Fibroblast of lung (primary cell): ENCODE data around the gene RCN1. TPM values are rescaled to one million over a fixed set of nuclear protein-coding genes. Genes with fewer than 3 reads are reported as not detected.
A peak's percentile ranks its signal among the peaks of the same experiment; 100 is the strongest.

ENCODE experiments used
- DNase-seq, 2 donors: peaks; one replicate each; pipeline versions ENCODE4 v3.0.0 to v3.0.0-alpha.2; 2010; ENCODE audit warnings: low read depth in 2 of 2
- H2AFZ ChIP-seq: 2 replicates; pipeline ENCODE4 v1.5.1; 2012; ENCODE audit warnings: low read length, control low read depth, inconsistent platforms
- H3K27ac ChIP-seq: 2 replicates; pipeline ENCODE4 v1.5.1; 2011; ENCODE audit warnings: low read length, control low read depth; ENCODE audit not compliant: insufficient read depth
- H3K27me3 ChIP-seq: 2 replicates; pipeline ENCODE4 v1.5.1; 2011; ENCODE audit warnings: mild to moderate bottlenecking, low read length; ENCODE audit not compliant: control insufficient read depth, insufficient read depth
- H3K36me3 ChIP-seq: 2 replicates; pipeline ENCODE4 v1.5.1; 2011; ENCODE audit warnings: low read length; ENCODE audit not compliant: control insufficient read depth, insufficient read depth
- H3K4me1 ChIP-seq: 2 replicates; pipeline ENCODE4 v1.5.1; 2011; ENCODE audit warnings: low read length; ENCODE audit not compliant: control insufficient read depth, insufficient read depth; ENCODE audit errors: extremely low read depth
- H3K4me2 ChIP-seq: 2 replicates; pipeline ENCODE4 v1.5.1; 2011; ENCODE audit warnings: low read length, control low read depth; ENCODE audit not compliant: insufficient read depth; ENCODE audit errors: extremely low read depth
- H3K4me3 ChIP-seq, 4 experiments: fragments of 200-600 bp in 1 of 4; sonication (generic) in 1 of 4; replicated peaks in 1 of 4; 2 replicates each; pipeline ENCODE4 v1.5.1; 2011 to 2016; ENCODE audit warnings: low read length in 4 of 4, low read depth in 3 of 4, mild to moderate bottlenecking in 3 of 4, control low read depth in 2 of 4, inconsistent platforms in 1 of 4, mixed read lengths in 1 of 4; ENCODE audit not compliant: insufficient read depth in 1 of 4; ENCODE audit errors: control extremely low read depth in 1 of 4
- H3K79me2 ChIP-seq: 2 replicates; pipeline ENCODE4 v1.5.1; 2012; ENCODE audit warnings: mild to moderate bottlenecking, low read length, inconsistent platforms; ENCODE audit not compliant: control insufficient read depth, insufficient read depth
- H3K9ac ChIP-seq: 2 replicates; pipeline ENCODE4 v1.5.1; 2011; ENCODE audit warnings: mild to moderate bottlenecking, low read length, control low read depth; ENCODE audit not compliant: insufficient read depth
- H3K9me3 ChIP-seq: 2 replicates; pipeline ENCODE4 v1.5.1; 2012; ENCODE audit warnings: low read depth, low read length; ENCODE audit not compliant: control insufficient read depth, insufficient read depth
- H4K20me1 ChIP-seq: 2 replicates; pipeline ENCODE4 v1.5.1; 2011; ENCODE audit warnings: low read length; ENCODE audit not compliant: control insufficient read depth, insufficient read depth; ENCODE audit errors: extremely low read depth
- EZH2 ChIP-seq: IDR thresholded peaks from 2 replicates; pipeline ENCODE4 v1.5.1; 2012; ENCODE audit warnings: low read length, control low read depth, mild to moderate bottlenecking; ENCODE audit errors: missing control alignments
- polyA plus RNA-seq, 2 donors: library from polyadenylated mRNA; depleted of rRNA in 1 of 2; stranded (reverse) in 1 of 2; unstranded in 1 of 2; fragments of >200 nt; gene quantifications; 2 replicates each; pipeline ENCODE4 v1.2.1, GENCODE V29; 2011 to 2012; ENCODE audit warnings: missing spikeins in 1 of 2
- total RNA-seq: library from RNA; depleted of rRNA; stranded (reverse); fragments of >200 nt; gene quantifications from 2 replicates; pipeline ENCODE4 v1.2.1, GENCODE V29; 2014
- TF ChIP-seq, protein P1 (sequence below), 2 donors: IDR thresholded peaks in 1 of 2; conservative IDR thresholded peaks in 1 of 2; 1 replicate in 1 of 2; 2 replicates in 1 of 2; pipeline ENCODE4 v1.5.1; 2011 to 2012; ENCODE audit warnings: low read length in 2 of 2, control low read depth in 1 of 2, inconsistent platforms in 1 of 2, low read depth in 1 of 2, mild to moderate bottlenecking in 1 of 2

The RCN1 gene
- total and polyA plus RNA-seq, 2 donors (not counting 1 experiment from before 2014, with no cell fraction given), result 371 to 436 TPM

DNA sequence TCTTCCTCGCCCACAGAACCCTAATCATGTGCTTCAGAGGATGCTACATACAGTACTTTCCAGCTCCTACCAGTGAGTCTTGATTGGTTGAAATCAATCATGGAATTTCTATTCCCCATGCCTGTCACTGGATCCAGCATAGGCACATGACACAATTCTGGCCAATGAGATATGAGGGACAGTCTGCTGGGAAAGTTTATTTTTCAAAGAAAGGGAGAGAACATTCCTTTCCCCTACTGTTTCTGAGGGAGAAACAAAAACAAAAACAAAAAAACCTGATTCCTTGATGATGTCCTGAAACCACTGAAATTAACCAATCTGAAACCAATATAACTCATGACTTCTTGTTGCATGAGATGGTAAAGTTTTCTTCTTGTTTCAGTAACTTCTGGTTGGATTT, 3.3 kb upstream of the RCN1 start:
- Histone ChIP-seq H2AFZ (peak overlapping the region; percentile 43), H3K27me3 (no peaks in the 10 kb centered on the region), H3K27ac (peak overlapping the region; percentile 76), H3K4me3 (peak overlapping the region in 3 of 4 experiments; percentile 33 to 35 (median 35)), H3K9ac (no peak overlapping the region), H3K36me3 (no peaks in the 10 kb centered on the region), H4K20me1 (no peaks in the 10 kb centered on the region), H3K79me2 (peaks cover 17% of the 10 kb centered on the region), H3K4me1 (peaks cover 21% of the 10 kb centered on the region), H3K9me3 (no peaks in the 10 kb centered on the region), H3K4me2 (peak overlapping the region; percentile 82)
- TF ChIP-seq, protein P1, sequence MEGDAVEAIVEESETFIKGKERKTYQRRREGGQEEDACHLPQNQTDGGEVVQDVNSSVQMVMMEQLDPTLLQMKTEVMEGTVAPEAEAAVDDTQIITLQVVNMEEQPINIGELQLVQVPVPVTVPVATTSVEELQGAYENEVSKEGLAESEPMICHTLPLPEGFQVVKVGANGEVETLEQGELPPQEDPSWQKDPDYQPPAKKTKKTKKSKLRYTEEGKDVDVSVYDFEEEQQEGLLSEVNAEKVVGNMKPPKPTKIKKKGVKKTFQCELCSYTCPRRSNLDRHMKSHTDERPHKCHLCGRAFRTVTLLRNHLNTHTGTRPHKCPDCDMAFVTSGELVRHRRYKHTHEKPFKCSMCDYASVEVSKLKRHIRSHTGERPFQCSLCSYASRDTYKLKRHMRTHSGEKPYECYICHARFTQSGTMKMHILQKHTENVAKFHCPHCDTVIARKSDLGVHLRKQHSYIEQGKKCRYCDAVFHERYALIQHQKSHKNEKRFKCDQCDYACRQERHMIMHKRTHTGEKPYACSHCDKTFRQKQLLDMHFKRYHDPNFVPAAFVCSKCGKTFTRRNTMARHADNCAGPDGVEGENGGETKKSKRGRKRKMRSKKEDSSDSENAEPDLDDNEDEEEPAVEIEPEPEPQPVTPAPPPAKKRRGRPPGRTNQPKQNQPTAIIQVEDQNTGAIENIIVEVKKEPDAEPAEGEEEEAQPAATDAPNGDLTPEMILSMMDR (conservative IDR thresholded peaks at IDR 0.05 in 1 of 2, IDR thresholded peaks at IDR 0.05 in 1 of 2; ENCODE audit: low read depth in 1 of 2, low read length in 2 of 2), result no peak
- no peak for TF ChIP-seq EZH2
- DNase-seq, result peak; percentile 63 to 82

DNA sequence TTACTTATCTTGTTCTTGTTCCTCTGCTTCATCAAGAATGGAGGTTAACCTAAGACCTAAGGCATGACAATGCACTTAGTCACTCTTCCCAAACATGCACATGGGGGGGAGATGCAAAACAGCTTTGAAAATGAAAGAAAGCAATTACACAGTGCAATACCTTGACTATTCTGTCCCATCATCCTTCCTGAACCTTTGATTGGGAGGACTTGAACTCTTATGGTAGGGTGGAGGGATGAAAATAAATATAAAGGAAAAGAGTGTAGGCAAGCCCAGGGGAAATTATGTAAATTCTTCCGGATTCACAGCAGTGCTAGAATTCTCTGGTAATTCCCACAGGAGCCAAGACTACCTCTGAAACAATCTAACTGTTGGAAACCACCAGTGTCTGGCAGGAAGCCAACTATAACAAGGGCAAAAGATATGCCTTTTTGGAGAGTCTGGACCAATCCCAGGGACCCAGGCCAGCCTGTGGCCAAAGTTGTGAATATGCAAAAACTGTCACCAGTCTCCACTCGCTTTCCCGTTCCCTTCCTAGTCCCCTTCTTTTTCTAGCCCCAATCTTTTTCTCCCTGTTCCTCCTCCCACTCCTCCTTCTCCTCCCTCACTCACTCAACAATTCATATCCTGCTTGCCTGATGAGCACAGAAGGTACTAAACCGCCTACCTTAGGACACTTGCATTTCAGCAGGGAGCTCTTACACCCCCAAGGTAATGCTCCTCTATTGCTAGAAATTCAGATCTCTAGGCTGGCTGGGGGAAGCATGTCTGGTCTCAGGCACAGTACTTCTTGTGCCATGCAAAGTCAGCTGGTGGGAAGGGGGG, 2.5 kb upstream of the RCN1 start:
- Histone ChIP-seq H4K20me1 (no peaks in the 10 kb centered on the region), H3K27me3 (no peaks in the 10 kb centered on the region), H3K9me3 (no peaks in the 10 kb centered on the region), H3K9ac (no peak overlapping the region), H3K27ac (peak overlapping the region; percentile 76), H3K4me3 (peak overlapping the region; percentile 8 to 35 (median 34)), H2AFZ (no peak overlapping the region), H3K79me2 (peaks cover 24% of the 10 kb centered on the region), H3K36me3 (no peaks in the 10 kb centered on the region), H3K4me2 (peak overlapping the region; percentile 82), H3K4me1 (peaks cover 23% of the 10 kb centered on the region)
- DNase-seq, result peak; percentile 89 to 95
- TF ChIP-seq, protein P1 (conservative IDR thresholded peaks at IDR 0.05 in 1 of 2, IDR thresholded peaks at IDR 0.05 in 1 of 2; ENCODE audit: low read depth in 1 of 2, low read length in 2 of 2), result no peak
- TF ChIP-seq EZH2, result no peak

DNA sequence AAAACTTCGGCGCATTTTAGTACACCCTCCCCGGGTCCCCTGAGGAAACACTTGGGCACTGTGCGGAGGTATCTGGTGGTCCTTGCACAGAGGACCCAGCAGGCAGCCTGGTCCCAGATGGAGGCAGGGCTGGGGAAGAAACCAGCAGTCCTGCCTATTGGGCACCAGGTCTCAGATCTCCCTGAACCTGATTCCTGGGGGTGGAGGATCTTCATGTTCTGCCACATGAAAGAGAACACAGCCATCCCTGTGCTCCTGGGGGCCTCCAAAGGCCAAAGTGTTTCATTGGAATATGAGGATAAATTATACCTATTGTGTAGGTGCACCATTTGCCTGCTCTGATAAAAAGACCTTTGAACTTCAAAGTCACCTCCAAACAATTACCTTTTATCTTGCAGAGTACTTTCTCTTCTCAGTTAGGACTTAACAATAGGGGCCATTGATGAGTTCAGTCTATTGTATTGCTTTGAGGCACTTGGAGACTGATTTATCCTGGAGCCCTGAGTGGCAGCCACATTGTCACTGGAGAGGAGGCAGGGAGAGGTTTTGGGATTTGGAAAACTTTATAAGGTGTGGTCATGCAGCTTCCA, 1.8 kb downstream of the RCN1 start:
- Histone ChIP-seq H3K27me3 (no peaks in the 10 kb centered on the region), H2AFZ (no peak overlapping the region), H3K9ac (no peak overlapping the region), H3K4me3 (peak overlapping the region; percentile 86 to 93 (median 88)), H4K20me1 (no peaks in the 10 kb centered on the region), H3K4me2 (peak overlapping the region; percentile 82), H3K36me3 (peaks cover 2% of the 10 kb centered on the region), H3K4me1 (peaks cover 16% of the 10 kb centered on the region), H3K27ac (peak overlapping the region; percentile 97), H3K9me3 (no peaks in the 10 kb centered on the region), H3K79me2 (peaks cover 66% of the 10 kb centered on the region)
- TF ChIP-seq EZH2, result no peak
- TF ChIP-seq, protein P1 (conservative IDR thresholded peaks at IDR 0.05 in 1 of 2, IDR thresholded peaks at IDR 0.05 in 1 of 2; ENCODE audit: low read depth in 1 of 2, low read length in 2 of 2), result no peak
- no peak for DNase-seq
